GM18520 (cell line): Measurements from ENCODE around the gene HCRTR1.

Experiments
- ATAC-seq: cut with Tn5 transposase; IDR thresholded peaks from one replicate; pipeline ENCODE4 v1.9.1; 2021; ENCODE audit not compliant: unreplicated experiment

HCRTR1 gene

GRCh38 chr1:31665234-31665878 lies 47.9 kb downstream of the HCRTR1 start:
- no peak for ATAC-seq

- ATAC-seq, result no peak
These were observed 48.9 kb downstream of the HCRTR1 start for GRCh38 chr1:31666263-31666963.

GRCh38 chr1:31667065-31667785 lies 49.7 kb downstream of the HCRTR1 start:
- no peak for ATAC-seq

- ATAC-seq, result no peak
These were observed 50.9 kb downstream of the HCRTR1 start for GRCh38 chr1:31668303-31668883.

GRCh38 chr1:31669433-31669785 lies 51.9 kb downstream of the HCRTR1 start:
- ATAC-seq, result no peak

GRCh38 chr1:31669786-31670592 lies 52.5 kb downstream of the HCRTR1 start:
- no peak for ATAC-seq

GRCh38 chr1:31670593-31670964 lies 53.1 kb downstream of the HCRTR1 start:
- no peak for ATAC-seq

- ATAC-seq, result no peak
These were observed 53.7 kb downstream of the HCRTR1 start for GRCh38 chr1:31671147-31671546.

- no peak for ATAC-seq
These were observed 54.2 kb downstream of the HCRTR1 start for GRCh38 chr1:31671561-31672201.

GRCh38 chr1:31672986-31673385 lies 55.5 kb downstream of the HCRTR1 start:
- no peak for ATAC-seq

- ATAC-seq, result no peak
These were observed 55.9 kb downstream of the HCRTR1 start for GRCh38 chr1:31673433-31673832.

- ATAC-seq, result no peak
These were observed 57.1 kb downstream of the HCRTR1 start for GRCh38 chr1:31674626-31675025.

GRCh38 chr1:31675161-31675560 lies 57.7 kb downstream of the HCRTR1 start:
- ATAC-seq, result no peak

GRCh38 chr1:31675756-31676155 lies 58.3 kb downstream of the HCRTR1 start:
- ATAC-seq, result no peak
